SU-DHL-6 (cell line): ENCODE measurements around the gene NELFE.
"Not testable (repeated sequence)": the region's sequence is repeated elsewhere in the genome, so short reads cannot be mapped to it uniquely, and the experiment has no call there.

ENCODE experiments used
- H2AFZ ChIP-seq: fragments of 200-600 bp; sonication (generic); 2 replicates; pipeline ENCODE4 v1.6.1; 2014; ENCODE audit warnings: low read depth, mild to moderate bottlenecking, moderate library complexity, mixed read lengths, antibody characterized with exemption, low read length; ENCODE audit not compliant: severe bottlenecking
- H3F3A ChIP-seq: fragments of 200-600 bp; shearing (Covaris generic); 2 replicates; pipeline ENCODE4 v1.6.0; 2016; ENCODE audit warnings: antibody characterized with exemption, mild to moderate bottlenecking; ENCODE audit not compliant: insufficient read depth
- H3K27ac ChIP-seq: fragments of 200-600 bp; sonication (generic); 2 replicates; pipeline ENCODE4 v1.5.1; 2016; ENCODE audit warnings: low read depth, mild to moderate bottlenecking, low read length, moderate library complexity, mixed read lengths
- H3K27me3 ChIP-seq: fragments of 200-600 bp; sonication (generic), shearing (Covaris generic); 2 replicates; pipeline ENCODE4 v1.6.0; 2014; ENCODE audit warnings: mild to moderate bottlenecking, low read length
- H3K36me3 ChIP-seq: fragments of 200-600 bp; sonication (generic); 2 replicates; pipeline ENCODE4 v1.6.1; 2014; ENCODE audit warnings: mild to moderate bottlenecking, low read length, mixed read lengths
- H3K4me2 ChIP-seq: fragments of 300-600, 200-600 bp; shearing (Covaris generic), sonication (generic); 2 replicates; pipeline ENCODE4 v1.6.0; 2014; ENCODE audit warnings: low read length, low read depth, mild to moderate bottlenecking; ENCODE audit not compliant: poor library complexity, severe bottlenecking
- H3K4me3 ChIP-seq: fragments of 200-600 bp; sonication (generic); 2 replicates; pipeline ENCODE4 v1.5.1; 2014; ENCODE audit warnings: antibody characterized with exemption, low read length, mild to moderate bottlenecking, mixed read lengths; ENCODE audit not compliant: insufficient read depth, poor library complexity, severe bottlenecking
- H3K79me2 ChIP-seq: fragments of 200-600 bp; sonication (generic); 2 replicates; pipeline ENCODE4 v1.6.1; 2014; ENCODE audit warnings: mild to moderate bottlenecking, low read length, moderate library complexity; ENCODE audit not compliant: insufficient read depth
- H3K9ac ChIP-seq: fragments of 200-600 bp; sonication (generic); 2 replicates; pipeline ENCODE4 v1.7.0; 2014; ENCODE audit warnings: mild to moderate bottlenecking, low read length
- H3K9me2 ChIP-seq: fragments of 200-600 bp; sonication (generic); replicated peaks from 2 replicates; pipeline ENCODE4 v1.6.1; 2014; ENCODE audit warnings: low read length; ENCODE audit not compliant: insufficient read depth
- H3K9me3 ChIP-seq: fragments of 200-600 bp; sonication (generic); 2 replicates; pipeline ENCODE4 v1.6.1; 2014; ENCODE audit warnings: low read length, mixed read lengths; ENCODE audit not compliant: insufficient read depth
- H4K20me1 ChIP-seq: fragments of 200-600 bp; sonication (generic); 2 replicates; pipeline ENCODE4 v1.6.1; 2014; ENCODE audit warnings: low read depth, mild to moderate bottlenecking, antibody characterized with exemption, low read length, moderate library complexity, mixed read lengths
- EZH2phosphoT487 ChIP-seq: fragments of 200-600 bp; sonication (generic), shearing (Covaris generic); conservative IDR thresholded peaks from 2 replicates; pipeline ENCODE4 v1.6.1; 2018; ENCODE audit warnings: mild to moderate bottlenecking, antibody characterized with exemption, low read length, moderate library complexity, mixed read lengths
- TF ChIP-seq, protein P1 (sequence below): fragments of 200-600 bp; sonication (generic); IDR thresholded peaks from one replicate; pipeline ENCODE4 v1.5.1; 2017; ENCODE audit warnings: antibody characterized with exemption, mild to moderate bottlenecking, low read length, moderate library complexity; ENCODE audit not compliant: insufficient read depth, poor library complexity, severe bottlenecking

The NELFE gene

DNA sequence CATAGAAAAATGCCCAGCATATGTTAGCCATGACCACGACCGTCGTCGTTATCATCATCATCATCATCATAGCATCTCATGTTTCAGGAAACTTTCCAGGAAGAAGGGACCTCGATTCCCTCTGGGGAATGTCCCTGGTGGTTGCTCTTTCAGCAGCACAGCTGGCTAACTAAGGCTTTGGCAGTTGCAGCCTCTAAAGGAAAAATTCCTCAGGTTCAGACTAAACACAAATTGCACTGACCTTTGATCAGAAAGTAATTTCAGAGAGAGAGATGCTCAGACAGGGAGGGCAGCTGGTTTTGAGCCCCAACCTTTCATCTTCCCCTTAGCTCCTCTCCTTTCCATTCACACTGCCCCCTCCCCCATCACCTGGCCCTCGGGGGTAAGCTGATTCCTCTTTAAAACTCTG, 18.5 kb downstream of the NELFE start:
- H2AFZ ChIP-seq: no peak overlapping the region
- H3K27ac ChIP-seq: no peak overlapping the region
- H3K4me2 ChIP-seq: no peak overlapping the region

GRCh38 chr6:31935823-31936222, 22.9 kb downstream of the NELFE start:
- H3K9me2 ChIP-seq: no peaks in the 10 kb centered on the region
- no peaks in the 10 kb centered on the region for H3K27me3 ChIP-seq
- no peaks in the 10 kb centered on the region for H4K20me1 ChIP-seq
- H3K9ac ChIP-seq: no peak overlapping the region
- H3K36me3 ChIP-seq: no peaks in the 10 kb centered on the region
- H3K27ac ChIP-seq: no peak overlapping the region
- H3F3A ChIP-seq: no peaks in the 10 kb centered on the region
- TF ChIP-seq EZH2phosphoT487: no peak
- TF ChIP-seq, protein P1, sequence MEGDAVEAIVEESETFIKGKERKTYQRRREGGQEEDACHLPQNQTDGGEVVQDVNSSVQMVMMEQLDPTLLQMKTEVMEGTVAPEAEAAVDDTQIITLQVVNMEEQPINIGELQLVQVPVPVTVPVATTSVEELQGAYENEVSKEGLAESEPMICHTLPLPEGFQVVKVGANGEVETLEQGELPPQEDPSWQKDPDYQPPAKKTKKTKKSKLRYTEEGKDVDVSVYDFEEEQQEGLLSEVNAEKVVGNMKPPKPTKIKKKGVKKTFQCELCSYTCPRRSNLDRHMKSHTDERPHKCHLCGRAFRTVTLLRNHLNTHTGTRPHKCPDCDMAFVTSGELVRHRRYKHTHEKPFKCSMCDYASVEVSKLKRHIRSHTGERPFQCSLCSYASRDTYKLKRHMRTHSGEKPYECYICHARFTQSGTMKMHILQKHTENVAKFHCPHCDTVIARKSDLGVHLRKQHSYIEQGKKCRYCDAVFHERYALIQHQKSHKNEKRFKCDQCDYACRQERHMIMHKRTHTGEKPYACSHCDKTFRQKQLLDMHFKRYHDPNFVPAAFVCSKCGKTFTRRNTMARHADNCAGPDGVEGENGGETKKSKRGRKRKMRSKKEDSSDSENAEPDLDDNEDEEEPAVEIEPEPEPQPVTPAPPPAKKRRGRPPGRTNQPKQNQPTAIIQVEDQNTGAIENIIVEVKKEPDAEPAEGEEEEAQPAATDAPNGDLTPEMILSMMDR: no peak
- no peak overlapping the region for H2AFZ ChIP-seq
- H3K79me2 ChIP-seq: no peaks in the 10 kb centered on the region
- H3K4me3 ChIP-seq: no peak overlapping the region
- no peak overlapping the region for H3K4me2 ChIP-seq
- no peaks in the 10 kb centered on the region for H3K9me3 ChIP-seq

More for the DNA sequence above, 18.5 kb downstream of the NELFE start:
- Histone ChIP-seq H3K4me3 (no peak overlapping the region), H3K36me3 (no peaks in the 10 kb centered on the region), H3K9ac (no peak overlapping the region), H3K27me3 (no peaks in the 10 kb centered on the region), H3K9me3 (no peaks in the 10 kb centered on the region), H3K79me2 (no peaks in the 10 kb centered on the region), H3K9me2 (no peaks in the 10 kb centered on the region), H4K20me1 (no peaks in the 10 kb centered on the region), H3F3A (no peaks in the 10 kb centered on the region)
- TF ChIP-seq, protein P1: no peak
- TF ChIP-seq EZH2phosphoT487: no peak

DNA sequence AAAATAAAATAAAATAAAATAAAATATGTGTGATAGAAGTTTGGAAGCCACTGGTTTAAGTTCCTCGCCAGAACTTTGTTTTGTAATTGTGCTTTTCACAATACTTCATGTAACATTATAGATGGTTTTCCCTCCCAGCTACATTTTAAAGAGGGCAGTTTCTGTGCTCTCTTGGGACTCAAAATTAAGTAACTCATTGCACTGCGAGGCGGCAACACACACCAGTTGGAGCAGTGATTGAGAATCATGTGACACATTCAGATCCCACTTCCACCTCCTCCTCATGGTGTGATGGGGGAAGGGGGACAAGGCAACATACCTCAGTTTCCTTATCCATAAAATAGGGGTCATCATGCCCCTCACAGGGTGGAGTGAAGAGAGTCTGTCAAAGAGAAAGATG, 23.8 kb downstream of the NELFE start:
- no peak overlapping the region for H3K27ac ChIP-seq
- no peaks in the 10 kb centered on the region for H3K9me3 ChIP-seq
- H3K4me2 ChIP-seq: no peak overlapping the region
- H2AFZ ChIP-seq: no peak overlapping the region
- no peaks in the 10 kb centered on the region for H3K9me2 ChIP-seq
- H3K4me3 ChIP-seq: no peak overlapping the region
- H3K36me3 ChIP-seq: no peaks in the 10 kb centered on the region
- no peaks in the 10 kb centered on the region for H3K79me2 ChIP-seq
- TF ChIP-seq EZH2phosphoT487: no peak
- TF ChIP-seq, protein P1: no peak
- no peaks in the 10 kb centered on the region for H4K20me1 ChIP-seq
- no peaks in the 10 kb centered on the region for H3F3A ChIP-seq
- H3K27me3 ChIP-seq: no peaks in the 10 kb centered on the region
- no peak overlapping the region for H3K9ac ChIP-seq

GRCh38 chr6:31933537-31933936, 25.2 kb downstream of the NELFE start:
- no peaks in the 10 kb centered on the region for H3K9me2 ChIP-seq
- no peak overlapping the region for H2AFZ ChIP-seq
- TF ChIP-seq, protein P1: no peak
- TF ChIP-seq EZH2phosphoT487: no peak
- no peak overlapping the region for H3K27ac ChIP-seq
- H3K4me2 ChIP-seq: no peak overlapping the region
- H3K9me3 ChIP-seq: no peaks in the 10 kb centered on the region
- H3K79me2 ChIP-seq: no peaks in the 10 kb centered on the region
- no peak overlapping the region for H3K9ac ChIP-seq
- no peak overlapping the region for H3K4me3 ChIP-seq
- H4K20me1 ChIP-seq: no peaks in the 10 kb centered on the region
- H3K27me3 ChIP-seq: no peaks in the 10 kb centered on the region
- no peaks in the 10 kb centered on the region for H3K36me3 ChIP-seq
- H3F3A ChIP-seq: no peaks in the 10 kb centered on the region

- not testable (repeated sequence) for H2AFZ ChIP-seq, H3K4me3 ChIP-seq, H3K9me3 ChIP-seq, H3K36me3 ChIP-seq, H3K79me2 ChIP-seq, H3K4me2 ChIP-seq, H3K27me3 ChIP-seq, H3K27ac ChIP-seq, H3F3A ChIP-seq, H3K9me2 ChIP-seq, H4K20me1 ChIP-seq, H3K9ac ChIP-seq
These were observed 26.6 kb downstream of the NELFE start for GRCh38 chr6:31932137-31932536.
